Mucosa of gallbladder (tissue), 1 donor: ENCODE results near the gene CYP8B1. TPM values are rescaled to one million over a fixed set of nuclear protein-coding genes. Genes with fewer than 3 reads are reported as not detected.

Experiments used
- DNase-seq: peaks from one replicate; pipeline ENCODE4 v3.0.0-alpha.2; 2020; ENCODE audit warnings: low spot score
- total RNA-seq: library from RNA; stranded (reverse); gene quantifications from one replicate; pipeline ENCODE4 v1.2.1, GENCODE V29; 2021
- donor health status: DM: no; HTN: no; CAD: no.

The CYP8B1 gene
- total RNA-seq, 1 donor from 2014 or later = 2.8 TPM

GRCh38 chr3:42853739-42854302, 21.9 kb downstream of the CYP8B1 start:
- no peak for DNase-seq

GRCh38 chr3:42853056-42853455, 22.6 kb downstream of the CYP8B1 start:
- no peak for DNase-seq

- peak; percentile 44 for DNase-seq
Observed at GRCh38 chr3:42852441-42852840, 23.2 kb downstream of the CYP8B1 start.

GRCh38 chr3:42851228-42851834, 24.3 kb downstream of the CYP8B1 start:
- DNase-seq = no peak

- DNase-seq = no peak
Observed at GRCh38 chr3:42850263-42850662, 25.4 kb downstream of the CYP8B1 start.

GRCh38 chr3:42849017-42849416, 26.7 kb downstream of the CYP8B1 start:
- DNase-seq = no peak

GRCh38 chr3:42847731-42848130, 27.9 kb downstream of the CYP8B1 start:
- peak; percentile 26 for DNase-seq

GRCh38 chr3:42846685-42847522, 28.8 kb downstream of the CYP8B1 start:
- peak; percentile 40 for DNase-seq

GRCh38 chr3:42844815-42845214, 30.9 kb downstream of the CYP8B1 start:
- no peak for DNase-seq

- DNase-seq = no peak
Observed at GRCh38 chr3:42844412-42844713, 31.3 kb downstream of the CYP8B1 start.

GRCh38 chr3:42843713-42844411, 31.8 kb downstream of the CYP8B1 start:
- DNase-seq = no peak

- no peak for DNase-seq
Observed at GRCh38 chr3:42841332-42841731, 34.3 kb downstream of the CYP8B1 start.

- DNase-seq = peak; percentile 45
Observed at GRCh38 chr3:42839616-42840015, 36.1 kb downstream of the CYP8B1 start.

- DNase-seq = no peak
Observed at GRCh38 chr3:42838571-42838970, 37.1 kb downstream of the CYP8B1 start.

- no peak for DNase-seq
Observed at GRCh38 chr3:42836150-42837123, 39.2 kb downstream of the CYP8B1 start.

- DNase-seq = peak; percentile 86
Observed at GRCh38 chr3:42831321-42831713, 44.4 kb downstream of the CYP8B1 start.

- no peak for DNase-seq
Observed at GRCh38 chr3:42830437-42831320, 45.0 kb downstream of the CYP8B1 start.

- no peak for DNase-seq
Observed at GRCh38 chr3:42829628-42830436, 45.8 kb downstream of the CYP8B1 start.

- peak; percentile 25 for DNase-seq
Observed at GRCh38 chr3:42829083-42829627, 46.5 kb downstream of the CYP8B1 start.
